ENCODE results near the gene MIDN.
"Not testable (repeated sequence)": the region's sequence is repeated elsewhere in the genome, so short reads cannot be mapped to it uniquely, and the experiment has no call there.

The MIDN gene

DNA sequence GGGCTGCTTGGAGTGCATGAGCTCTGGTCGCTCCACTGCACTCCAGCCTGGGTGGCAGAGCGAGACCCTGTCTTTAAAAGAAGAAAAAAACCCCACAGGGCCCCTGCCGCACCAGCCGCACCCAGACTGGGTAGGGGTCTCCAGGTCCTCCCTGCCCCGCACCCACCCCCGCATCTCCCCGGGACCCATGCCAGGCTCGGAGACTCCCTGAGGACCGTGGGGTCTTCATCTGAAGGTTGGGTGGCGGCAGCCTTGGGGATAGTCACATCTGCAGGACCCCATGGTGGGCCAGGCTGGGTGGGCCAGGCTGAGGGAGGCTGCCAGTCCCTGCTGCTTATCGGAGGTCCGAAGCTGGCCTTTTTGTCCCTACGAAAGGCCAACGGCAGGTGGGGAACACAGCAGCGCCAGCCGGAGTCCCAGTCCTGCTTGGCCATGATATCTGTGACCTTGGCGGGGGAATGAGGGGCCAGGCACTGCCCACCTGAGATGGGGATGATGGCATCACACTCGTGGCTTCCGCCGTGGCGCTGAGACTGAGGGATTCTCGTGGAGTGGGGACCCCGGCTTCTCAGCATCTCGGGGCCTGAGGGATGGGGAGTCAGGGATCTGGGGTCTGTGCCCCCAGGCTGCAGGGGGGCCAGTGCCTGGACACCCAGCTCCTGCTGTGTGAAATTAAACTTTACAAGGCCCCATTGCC, 48.3 kb downstream of the MIDN start:
- DNase-seq, result no peak

GRCh38 chr19:1298235-1298634, 49.9 kb downstream of the MIDN start:
- DNase-seq, result no peak

GRCh38 chr19:1299801-1300200, 51.4 kb downstream of the MIDN start:
- DNase-seq, result no peak

DNA sequence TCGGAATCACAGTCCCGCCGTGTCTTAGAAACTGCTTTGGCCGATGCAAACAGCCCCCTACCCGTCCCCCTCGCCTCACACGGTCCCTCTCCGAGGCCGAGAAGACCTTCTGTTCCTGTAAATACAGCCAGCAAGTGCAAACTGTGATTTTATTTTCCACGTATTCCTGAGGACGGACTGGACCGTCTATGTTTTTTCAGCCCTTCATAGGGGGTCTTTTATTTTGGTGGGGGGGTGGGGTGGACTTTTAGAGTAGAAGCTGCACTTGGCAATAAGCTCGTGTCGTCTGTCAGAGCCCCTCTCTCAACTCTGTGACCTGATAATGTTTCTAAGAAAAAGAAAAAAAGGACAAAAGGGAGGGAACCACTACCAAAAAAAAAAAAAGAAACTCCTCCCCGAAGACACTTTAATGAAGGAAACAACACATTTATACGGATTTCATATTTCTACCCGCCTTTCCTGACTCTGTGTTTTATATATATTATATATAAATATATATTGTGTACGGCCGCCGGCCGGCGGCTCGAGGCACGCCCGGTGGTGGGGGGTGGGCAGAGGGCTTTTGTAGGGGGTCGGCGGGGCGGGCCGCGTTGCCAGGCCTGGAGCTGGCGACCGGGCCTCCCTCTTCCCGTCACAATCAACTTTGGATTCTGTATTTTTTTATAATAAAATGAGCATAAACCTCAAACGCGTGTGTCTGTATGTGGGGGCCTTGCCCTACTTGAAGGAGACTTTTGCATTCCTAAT, 52.5 kb downstream of the MIDN start:
- DNase-seq, result no peak

- DNase-seq, result no peak
Measured at GRCh38 chr19:1302533-1303239, 54.3 kb downstream of the MIDN start.

DNA sequence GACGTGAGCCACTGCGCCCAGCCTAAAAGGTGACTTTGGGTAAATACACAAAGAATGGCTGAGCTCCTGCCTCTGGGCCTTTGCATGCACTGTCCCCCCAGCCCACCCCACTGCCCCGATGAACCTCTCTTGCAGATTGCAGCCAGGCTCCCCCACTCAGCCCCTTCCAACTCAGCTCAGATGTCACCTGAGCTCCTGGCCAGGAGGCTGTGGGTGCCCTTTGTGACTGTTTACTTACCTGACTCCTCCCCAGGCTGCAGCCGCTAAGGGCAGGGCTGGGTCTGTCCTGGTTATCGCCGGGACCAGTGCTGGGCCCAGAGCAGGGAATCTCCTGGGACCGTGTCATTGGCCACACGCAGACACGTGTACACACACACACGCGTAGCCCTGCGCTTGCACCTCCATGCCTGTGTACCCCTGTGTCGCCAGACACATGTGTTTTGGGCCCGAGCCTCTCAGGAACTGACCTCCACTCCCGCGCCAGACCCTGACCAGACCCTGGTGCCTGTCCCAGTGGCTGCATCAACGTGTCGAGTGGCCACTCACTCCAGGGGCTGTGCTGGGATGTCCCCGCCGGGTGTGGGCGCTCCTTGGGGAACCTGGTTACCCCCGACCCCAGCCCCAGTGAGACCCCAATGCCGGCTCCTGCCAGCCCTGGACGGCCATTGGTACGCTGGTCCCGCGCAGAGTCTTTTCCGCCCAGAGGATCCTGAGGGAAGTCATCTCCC, 56.0 kb downstream of the MIDN start:
- no peak for DNase-seq

DNA sequence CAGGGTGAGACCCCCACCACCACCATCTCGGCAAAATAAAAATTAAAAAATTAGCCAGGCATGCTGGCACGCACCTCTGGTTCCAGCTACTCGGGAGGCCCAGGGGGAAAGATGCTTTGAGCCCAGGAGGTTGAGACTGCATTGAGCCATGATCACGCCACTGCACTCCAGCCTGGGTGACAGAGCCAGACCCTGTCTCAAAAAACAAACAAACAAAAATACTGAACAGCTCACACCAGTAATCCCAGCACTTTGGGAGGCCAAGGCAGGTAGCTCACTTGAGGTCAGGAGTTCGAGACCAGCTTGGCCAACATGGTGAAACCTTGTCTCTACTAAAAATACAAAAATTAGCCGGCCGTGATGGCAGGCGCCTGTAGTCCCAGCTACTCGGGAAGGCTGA, 57.0 kb downstream of the MIDN start:
- DNase-seq, result not testable (repeated sequence)

DNA sequence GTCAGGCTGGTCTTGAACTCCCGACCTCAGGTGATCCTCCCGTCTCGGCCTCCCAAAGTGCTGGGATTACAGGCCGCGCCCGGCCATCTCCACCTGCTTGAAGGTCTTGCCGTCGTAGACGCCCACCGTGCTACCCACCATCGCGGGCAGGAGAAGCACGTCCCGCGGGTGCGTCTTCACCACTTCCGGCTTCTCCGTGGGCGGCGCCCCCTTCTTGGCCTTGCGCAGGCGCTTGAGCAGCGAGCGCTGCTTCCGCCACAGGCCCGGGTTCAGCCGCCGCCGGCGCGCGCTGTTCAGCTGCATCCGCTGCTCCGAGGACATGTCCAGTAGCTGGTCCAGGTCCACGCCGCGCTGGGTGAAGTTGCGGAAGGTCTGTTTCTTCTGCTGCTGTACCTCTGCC, 58.9 kb downstream of the MIDN start:
- no peak for DNase-seq

- DNase-seq, result no peak
Measured at GRCh38 chr19:1307755-1308303, 59.4 kb downstream of the MIDN start.

- DNase-seq, result no peak
Measured at GRCh38 chr19:1308718-1309117, 60.3 kb downstream of the MIDN start.
